ENCODE measurements around the gene TMEM87B.
"Not testable (repeated sequence)": the region's sequence is repeated elsewhere in the genome, so short reads cannot be mapped to it uniquely, and the experiment has no call there.

Gene TMEM87B

DNA sequence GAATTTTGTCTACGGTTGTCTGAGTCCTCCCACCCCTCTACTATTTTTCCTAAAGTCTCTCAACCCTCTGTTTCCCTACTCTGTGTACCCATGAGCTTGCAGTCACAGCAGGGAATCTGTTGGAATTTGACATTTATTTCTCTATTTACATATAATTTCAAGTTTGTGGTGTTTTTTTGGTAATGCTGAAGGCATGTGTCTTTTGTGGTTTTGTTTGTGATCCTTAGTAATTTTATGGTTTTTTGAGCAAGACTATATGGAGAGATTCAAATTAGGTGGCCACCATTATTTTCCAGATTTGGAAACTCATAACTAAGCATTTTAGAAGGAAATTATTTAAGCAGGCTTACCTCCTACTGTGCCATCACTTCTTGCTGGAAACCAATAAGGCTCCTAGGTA, 55.9 kb downstream of the TMEM87B start:
- Mint-ChIP-seq H3K9me3 (ENCODE audit: low read depth) (peaks cover 6% of the 10 kb centered on the region), H3K36me3 (peaks cover 45% of the 10 kb centered on the region), H3K27ac (no peak overlapping the region), H3K4me1 (ENCODE audit: low read depth) (no peaks in the 10 kb centered on the region), H3K4me3 (no peak overlapping the region), H3K27me3 (no peaks in the 10 kb centered on the region)

- not testable (repeated sequence) for H3K27me3 Mint-ChIP-seq; H3K4me1 Mint-ChIP-seq (ENCODE audit: low read depth); H3K27ac Mint-ChIP-seq; H3K9me3 Mint-ChIP-seq (ENCODE audit: low read depth); H3K4me3 Mint-ChIP-seq
- peaks cover 28% of the 10 kb centered on the region for H3K36me3 Mint-ChIP-seq
These were observed 58.3 kb downstream of the TMEM87B start for GRCh38 chr2:112113354-112113753.

GRCh38 chr2:112118148-112118547, 63.1 kb downstream of the TMEM87B start:
- no peaks in the 10 kb centered on the region for H3K9me3 Mint-ChIP-seq (ENCODE audit: low read depth)
- no peak overlapping the region for H3K27ac Mint-ChIP-seq
- no peak overlapping the region for H3K4me3 Mint-ChIP-seq
- no peaks in the 10 kb centered on the region for H3K27me3 Mint-ChIP-seq
- peaks cover under 1% of the 10 kb centered on the region for H3K4me1 Mint-ChIP-seq (ENCODE audit: low read depth)
- H3K36me3 Mint-ChIP-seq: peaks cover 9% of the 10 kb centered on the region

- Mint-ChIP-seq H3K27me3 (no peaks in the 10 kb centered on the region), H3K27ac (no peak overlapping the region), H3K4me1 (ENCODE audit: low read depth) (peaks cover 5% of the 10 kb centered on the region), H3K9me3 (ENCODE audit: low read depth) (no peaks in the 10 kb centered on the region), H3K4me3 (no peak overlapping the region), H3K36me3 (peaks cover 7% of the 10 kb centered on the region)
These were observed 66.7 kb downstream of the TMEM87B start for GRCh38 chr2:112121682-112122254.

DNA sequence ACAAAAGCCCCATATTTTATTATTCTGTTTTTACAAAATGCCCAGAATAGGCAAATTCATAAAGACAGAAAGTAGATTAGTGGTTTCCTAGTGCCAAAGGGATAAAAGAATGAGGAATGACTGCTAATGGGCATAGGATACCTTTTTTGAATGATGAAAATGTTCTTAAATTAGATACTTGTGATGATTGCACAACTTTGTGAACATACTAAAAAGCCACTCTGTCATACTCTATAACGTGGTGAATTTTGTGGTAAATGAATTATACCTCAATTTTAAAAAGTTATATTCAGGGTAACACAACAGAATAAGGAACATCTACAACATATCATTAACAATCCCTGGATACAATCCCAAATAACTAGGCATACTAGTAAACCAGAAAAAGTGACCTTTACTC, 74.0 kb downstream of the TMEM87B start:
- Mint-ChIP-seq H3K27ac (no peak overlapping the region), H3K27me3 (no peaks in the 10 kb centered on the region), H3K36me3 (peaks cover 5% of the 10 kb centered on the region), H3K9me3 (ENCODE audit: low read depth) (peaks cover 15% of the 10 kb centered on the region), H3K4me3 (no peak overlapping the region), H3K4me1 (ENCODE audit: low read depth) (peaks cover 4% of the 10 kb centered on the region)

GRCh38 chr2:112133344-112133743, 78.3 kb downstream of the TMEM87B start:
- Mint-ChIP-seq H3K27ac (no peak overlapping the region), H3K27me3 (peaks cover 11% of the 10 kb centered on the region), H3K36me3 (peaks cover 6% of the 10 kb centered on the region), H3K9me3 (ENCODE audit: low read depth) (peaks cover 8% of the 10 kb centered on the region), H3K4me3 (no peak overlapping the region), H3K4me1 (ENCODE audit: low read depth) (peaks cover 12% of the 10 kb centered on the region)

DNA sequence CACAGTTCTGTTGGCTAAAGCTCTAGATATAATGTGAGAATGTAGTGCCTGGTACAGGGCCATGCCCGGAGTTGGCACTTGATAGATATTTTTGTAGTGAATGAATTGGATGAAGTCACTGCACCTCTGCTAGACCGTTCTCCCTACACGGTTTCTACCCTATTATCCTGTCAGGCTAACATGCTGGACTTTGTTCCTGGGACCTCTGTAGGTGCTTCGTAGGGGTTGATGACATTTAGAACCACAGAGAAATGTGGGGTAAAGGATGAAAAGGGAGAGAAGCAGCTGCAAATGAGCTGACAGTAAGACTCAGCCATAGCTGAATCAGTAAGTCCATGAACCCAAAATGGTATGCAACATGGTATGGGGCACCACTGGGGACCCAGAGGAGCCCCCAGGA, 79.1 kb downstream of the TMEM87B start:
- peaks cover 12% of the 10 kb centered on the region for H3K4me1 Mint-ChIP-seq (ENCODE audit: low read depth)
- no peak overlapping the region for H3K4me3 Mint-ChIP-seq
- no peak overlapping the region for H3K27ac Mint-ChIP-seq

GRCh38 chr2:112136096-112136495, 81.0 kb downstream of the TMEM87B start:
- H3K27ac Mint-ChIP-seq: no peak overlapping the region
- peaks cover 12% of the 10 kb centered on the region for H3K4me1 Mint-ChIP-seq (ENCODE audit: low read depth)
- peaks cover 16% of the 10 kb centered on the region for H3K27me3 Mint-ChIP-seq
- peaks cover 6% of the 10 kb centered on the region for H3K36me3 Mint-ChIP-seq
- H3K4me3 Mint-ChIP-seq: no peak overlapping the region
- H3K9me3 Mint-ChIP-seq (ENCODE audit: low read depth): peaks cover 5% of the 10 kb centered on the region

More for the DNA sequence above, 79.1 kb downstream of the TMEM87B start:
- peaks cover 5% of the 10 kb centered on the region for H3K9me3 Mint-ChIP-seq (ENCODE audit: low read depth)
- H3K36me3 Mint-ChIP-seq: peaks cover 6% of the 10 kb centered on the region
- peaks cover 11% of the 10 kb centered on the region for H3K27me3 Mint-ChIP-seq

DNA sequence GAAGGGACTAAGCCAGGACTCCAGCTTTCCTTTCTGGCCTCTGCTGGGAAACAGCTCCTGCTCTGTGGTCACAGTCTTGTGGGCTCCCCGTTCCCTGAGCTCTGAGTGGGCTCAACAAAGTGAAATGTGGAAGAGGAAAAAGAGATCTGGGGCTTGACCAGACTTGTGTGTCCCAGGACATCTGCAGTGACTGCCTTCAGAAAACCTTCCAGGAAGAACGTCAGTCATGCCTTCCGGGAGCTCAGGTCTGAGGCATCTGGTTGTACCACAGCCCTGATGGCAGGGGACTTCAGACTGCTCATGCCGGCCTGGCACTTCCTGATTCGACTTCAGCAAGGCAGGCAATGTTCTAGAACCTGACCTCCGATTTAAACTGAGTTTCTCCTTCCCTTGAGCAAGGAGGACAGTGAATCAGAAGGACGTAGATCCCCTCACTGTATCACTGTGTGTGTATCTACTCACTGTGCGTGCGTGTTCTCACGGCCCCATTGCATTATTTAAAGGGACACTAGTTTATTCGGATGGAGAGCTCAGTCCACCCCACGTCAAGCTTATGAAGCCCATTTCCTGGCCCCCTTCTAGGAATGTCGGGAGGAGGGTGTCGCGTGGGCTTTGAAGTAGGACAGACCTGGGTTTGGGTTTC, 82.6 kb downstream of the TMEM87B start:
- H3K27ac Mint-ChIP-seq: peak overlapping the region; percentile 41
- peaks cover 6% of the 10 kb centered on the region for H3K36me3 Mint-ChIP-seq
- peaks cover 16% of the 10 kb centered on the region for H3K27me3 Mint-ChIP-seq
- peak overlapping the region; percentile 78 for H3K4me3 Mint-ChIP-seq
- H3K9me3 Mint-ChIP-seq (ENCODE audit: low read depth): peaks cover 3% of the 10 kb centered on the region
- H3K4me1 Mint-ChIP-seq (ENCODE audit: low read depth): peaks cover 10% of the 10 kb centered on the region

- Mint-ChIP-seq H3K9me3 (ENCODE audit: low read depth) (no peaks in the 10 kb centered on the region), H3K4me3 (peak within 1 kb of the TSS; percentile 78), H3K27me3 (peaks cover 16% of the 10 kb centered on the region), H3K4me1 (ENCODE audit: low read depth) (peaks cover 8% of the 10 kb centered on the region), H3K36me3 (peaks cover 6% of the 10 kb centered on the region), H3K27ac (peak within 1 kb of the TSS; percentile 41)
These were observed 83.3 kb downstream of the TMEM87B start, which contains the start of gene FBLN7 for GRCh38 chr2:112138159-112139032. FBLN7 (plus strand) TSS chr2:112138385; CDS start chr2:112138656, 271 bp downstream.

DNA sequence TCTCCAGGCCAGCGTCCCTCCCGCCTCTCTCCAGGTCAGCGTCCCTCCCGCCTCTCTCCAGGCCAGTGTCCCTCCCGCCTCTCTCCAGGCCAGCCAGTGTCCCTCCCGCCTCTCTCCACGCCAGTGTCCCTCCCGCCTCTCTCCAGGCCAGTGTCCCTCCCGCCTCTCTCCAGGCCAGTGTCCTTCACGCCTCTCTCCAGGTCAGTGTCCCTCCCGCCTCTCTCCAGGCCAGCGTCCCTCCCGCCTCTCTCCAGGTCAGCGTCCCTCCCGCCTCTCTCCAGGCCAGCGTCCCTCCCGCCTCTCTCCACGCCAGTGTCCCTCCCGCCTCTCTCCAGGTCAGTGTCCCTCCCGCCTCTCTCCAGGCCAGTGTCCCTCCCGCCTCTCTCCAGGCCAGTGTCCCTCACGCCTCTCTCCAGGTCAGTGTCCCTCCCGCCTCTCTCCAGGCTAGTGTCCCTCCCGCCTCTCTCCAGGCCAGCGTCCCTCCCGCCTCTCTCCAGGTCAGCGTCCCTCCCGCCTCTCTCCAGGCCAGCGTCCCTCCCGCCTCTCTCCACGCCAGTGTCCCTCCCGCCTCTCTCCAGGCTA, 84.1 kb downstream of the TMEM87B start:
- not testable (repeated sequence) for H3K36me3 Mint-ChIP-seq; H3K9me3 Mint-ChIP-seq (ENCODE audit: low read depth); H3K4me1 Mint-ChIP-seq (ENCODE audit: low read depth); H3K4me3 Mint-ChIP-seq; H3K27ac Mint-ChIP-seq
- H3K27me3 Mint-ChIP-seq: peaks cover 16% of the 10 kb centered on the region

DNA sequence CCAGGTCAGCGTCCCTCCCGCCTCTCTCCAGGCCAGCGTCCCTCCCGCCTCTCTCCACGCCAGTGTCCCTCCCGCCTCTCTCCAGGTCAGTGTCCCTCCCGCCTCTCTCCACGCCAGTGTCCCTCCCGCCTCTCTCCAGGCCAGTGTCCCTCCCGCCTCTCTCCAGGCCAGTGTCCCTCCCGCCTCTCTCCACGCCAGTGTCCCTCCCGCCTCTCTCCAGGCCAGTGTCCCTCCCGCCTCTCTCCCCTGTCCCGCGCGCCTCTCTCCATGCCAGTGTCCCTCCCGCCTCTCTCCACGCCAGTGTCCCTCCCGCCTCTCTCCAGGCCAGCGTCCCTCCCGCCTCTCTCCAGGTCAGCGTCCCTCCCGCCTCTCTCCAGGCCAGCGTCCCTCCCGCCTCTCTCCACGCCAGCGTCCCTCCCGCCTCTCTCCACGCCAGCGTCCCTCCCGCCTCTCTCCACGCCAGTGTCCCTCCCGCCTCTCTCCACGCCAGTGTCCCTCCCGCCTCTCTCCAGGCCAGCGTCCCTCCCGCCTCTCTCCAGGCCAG, 84.7 kb downstream of the TMEM87B start:
- H3K36me3 Mint-ChIP-seq; H3K4me3 Mint-ChIP-seq; H3K9me3 Mint-ChIP-seq (ENCODE audit: low read depth); H3K27ac Mint-ChIP-seq; H3K4me1 Mint-ChIP-seq (ENCODE audit: low read depth): not testable (repeated sequence)
- peaks cover 16% of the 10 kb centered on the region for H3K27me3 Mint-ChIP-seq

DNA sequence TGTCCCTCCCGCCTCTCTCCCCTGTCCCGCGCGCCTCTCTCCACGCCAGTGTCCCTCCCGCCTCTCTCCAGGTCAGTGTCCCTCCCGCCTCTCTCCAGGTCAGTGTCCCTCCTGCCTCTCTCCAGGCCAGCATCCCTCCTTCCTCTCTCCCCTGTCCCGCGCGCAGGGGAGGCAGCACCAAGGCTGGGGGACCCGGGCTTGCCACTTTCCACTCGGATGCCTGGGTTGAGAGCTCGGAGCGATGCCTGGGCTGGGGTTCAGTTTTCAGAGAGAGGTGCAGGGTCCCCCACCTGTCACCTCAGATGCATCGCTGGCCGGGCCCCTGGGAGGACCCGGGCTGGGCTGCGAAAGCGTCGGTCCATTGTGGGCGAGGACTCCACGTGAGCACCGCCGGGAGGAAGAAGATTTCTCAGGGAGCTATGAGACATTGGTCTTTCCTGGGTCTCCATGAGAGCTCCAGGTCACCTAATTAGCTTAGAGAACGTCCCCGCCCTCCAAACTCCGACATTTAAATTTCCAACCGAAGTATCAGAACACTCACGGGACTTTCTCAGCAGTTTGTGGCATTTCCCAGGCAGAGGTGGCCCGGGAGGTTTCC, 85.2 kb downstream of the TMEM87B start:
- H3K9me3 Mint-ChIP-seq (ENCODE audit: low read depth): no peaks in the 10 kb centered on the region
- peak overlapping the region; percentile 42 for H3K4me3 Mint-ChIP-seq
- no peaks in the 10 kb centered on the region for H3K36me3 Mint-ChIP-seq
- no peak overlapping the region for H3K27ac Mint-ChIP-seq
- H3K4me1 Mint-ChIP-seq (ENCODE audit: low read depth): peaks cover 8% of the 10 kb centered on the region
- H3K27me3 Mint-ChIP-seq: peaks cover 16% of the 10 kb centered on the region

DNA sequence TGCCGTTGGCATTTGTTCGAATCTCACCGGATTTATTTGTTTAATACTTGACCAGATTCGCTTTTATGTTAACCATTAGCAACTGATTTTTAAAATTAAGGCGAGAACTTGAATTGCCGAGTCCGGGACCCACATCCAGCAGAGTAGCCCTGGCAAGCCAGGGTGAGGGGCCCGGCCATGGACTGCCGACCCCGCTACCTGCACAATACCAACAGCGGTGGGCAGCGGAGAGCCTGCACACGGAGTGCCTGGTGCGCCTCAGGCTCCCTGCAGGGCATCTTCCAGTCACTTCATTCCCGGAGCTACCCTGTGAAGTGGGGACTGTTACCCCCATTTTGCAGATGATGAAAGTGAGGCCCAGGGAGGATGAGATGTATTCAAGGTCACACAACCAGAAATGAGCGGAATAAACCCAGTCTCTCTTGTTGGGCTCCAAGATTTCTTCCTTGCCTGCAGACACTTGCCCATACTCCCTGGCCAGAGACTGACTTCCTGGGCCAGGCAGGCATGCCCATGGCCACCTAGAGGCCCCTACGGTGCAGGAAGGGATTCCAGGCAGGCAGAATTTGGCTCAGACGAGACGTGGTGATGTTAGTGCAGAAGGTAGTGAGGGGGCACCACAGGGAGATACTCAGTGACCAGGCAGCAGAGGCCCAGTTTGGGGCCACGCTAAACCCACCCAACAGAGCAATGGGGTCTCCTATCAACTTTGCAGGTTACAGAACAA, 86.0 kb downstream of the TMEM87B start:
- peak overlapping the region; percentile 42 for H3K4me3 Mint-ChIP-seq

More for the DNA sequence above, 86.0 kb downstream of the TMEM87B start:
- Mint-ChIP-seq H3K4me1 (ENCODE audit: low read depth) (peaks cover 8% of the 10 kb centered on the region), H3K36me3 (no peaks in the 10 kb centered on the region), H3K27me3 (peaks cover 15% of the 10 kb centered on the region), H3K9me3 (ENCODE audit: low read depth) (no peaks in the 10 kb centered on the region), H3K27ac (no peak overlapping the region)
